GM18498 (cell line): ENCODE results near the gene NR2F1-AS1.
"Not testable (repeated sequence)": the region's sequence is repeated elsewhere in the genome, so short reads cannot be mapped to it uniquely, and the experiment has no call there.

Source experiments
- ATAC-seq: cut with Tn5 transposase; IDR thresholded peaks from one replicate; pipeline ENCODE4 v1.9.1; 2021; ENCODE audit warnings: mild to moderate bottlenecking, moderate library complexity; ENCODE audit not compliant: unreplicated experiment

NR2F1-AS1 gene

DNA sequence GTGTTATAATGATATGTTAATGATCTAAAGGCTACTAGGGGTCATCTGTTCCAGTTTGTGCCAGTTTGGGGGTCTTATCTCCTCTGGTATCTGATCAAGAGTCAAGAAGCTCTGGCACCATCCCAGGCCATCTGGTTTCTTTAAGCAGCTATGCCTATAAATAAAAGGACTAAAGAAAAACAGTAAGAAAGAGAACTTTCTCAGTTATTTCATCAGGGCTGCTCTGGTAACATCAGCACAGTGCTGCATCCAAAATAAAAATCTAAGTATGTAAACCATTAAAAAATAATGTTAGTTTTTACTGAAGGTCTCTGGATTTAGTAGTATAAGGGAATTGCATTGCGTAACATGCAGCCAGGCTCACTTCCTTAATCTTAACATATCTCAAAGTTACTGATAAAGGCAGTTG is 185.0 kb downstream of the NR2F1-AS1 start:
- no peak for ATAC-seq

- no peak for ATAC-seq
Measured at GRCh38 chr5:93395010-93395409, 186.0 kb downstream of the NR2F1-AS1 start.

- ATAC-seq: no peak
Measured at GRCh38 chr5:93394301-93394700, 186.7 kb downstream of the NR2F1-AS1 start.

DNA sequence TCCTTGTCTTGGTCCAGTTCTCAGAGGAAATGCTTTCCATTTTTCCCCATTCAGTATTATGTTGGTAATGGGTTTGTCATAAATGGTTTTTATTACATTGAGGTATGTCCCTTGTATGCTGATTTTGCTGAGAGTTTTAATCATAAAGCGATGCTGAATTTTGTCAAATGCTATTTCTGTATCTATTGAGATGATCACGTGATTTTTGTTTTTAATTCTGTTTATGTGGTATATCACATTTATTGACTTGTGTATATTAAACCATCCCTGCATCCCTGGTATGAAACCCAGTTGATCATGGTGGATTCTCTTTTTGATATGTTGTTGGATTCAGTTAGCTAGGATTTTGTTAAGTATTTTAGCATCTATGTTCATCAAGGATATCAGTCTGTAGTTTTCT is 189.8 kb downstream of the NR2F1-AS1 start:
- ATAC-seq: not testable (repeated sequence)

- no peak for ATAC-seq
Measured at GRCh38 chr5:93385655-93386054, 195.4 kb downstream of the NR2F1-AS1 start.

- no peak for ATAC-seq
Measured at GRCh38 chr5:93384995-93385394, 196.0 kb downstream of the NR2F1-AS1 start.

DNA sequence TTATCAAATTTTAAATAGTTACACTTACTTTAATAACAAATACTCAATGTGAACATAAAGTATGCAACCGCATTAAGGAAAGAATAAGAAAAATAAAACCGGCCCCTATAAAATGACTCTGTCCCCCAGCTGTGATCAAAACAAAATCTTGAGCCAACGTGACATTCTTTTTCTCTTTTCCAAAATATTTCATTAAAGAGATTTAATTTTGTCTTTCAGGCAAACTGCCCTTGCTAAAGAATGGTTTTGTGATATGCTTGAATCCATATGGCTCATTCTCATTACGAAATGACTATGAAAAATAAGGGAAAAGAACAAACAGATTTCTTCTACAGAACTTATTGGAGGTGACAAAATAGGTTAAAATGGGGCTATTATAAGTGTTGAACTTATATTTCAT is 197.0 kb downstream of the NR2F1-AS1 start:
- no peak for ATAC-seq

DNA sequence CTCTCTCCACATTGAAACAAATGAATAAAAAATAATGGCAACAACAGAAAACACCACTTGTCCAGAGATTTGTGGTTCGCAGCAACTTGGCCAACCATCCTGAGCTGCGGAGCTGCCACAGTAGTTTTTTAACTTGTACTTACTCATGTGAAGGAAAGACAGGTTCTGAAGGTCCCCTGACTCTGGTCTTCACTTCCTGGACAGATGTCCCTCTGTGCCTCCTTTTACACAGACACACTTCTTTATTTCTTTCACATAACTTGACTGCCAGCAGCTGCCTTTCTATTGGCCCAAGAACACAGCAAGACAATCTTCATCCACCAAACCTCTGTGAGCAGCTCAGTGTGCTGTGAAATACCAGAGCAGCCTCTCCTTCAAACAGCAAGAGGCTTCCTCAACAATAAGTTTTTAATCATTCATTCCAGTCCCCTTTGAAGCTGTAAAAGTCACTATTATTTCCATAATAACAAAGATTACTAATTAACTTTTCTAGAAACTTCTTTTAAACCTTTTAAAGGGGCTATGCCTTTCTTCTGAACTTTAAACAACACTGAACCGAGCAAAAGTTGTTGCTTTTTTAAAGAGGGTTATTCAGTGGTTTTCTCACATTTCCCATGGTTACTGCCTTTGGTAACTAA is 198.7 kb downstream of the NR2F1-AS1 start:
- ATAC-seq: no peak

GRCh38 chr5:93381057-93381456 is 200.0 kb downstream of the NR2F1-AS1 start:
- ATAC-seq: no peak

GRCh38 chr5:93378073-93378472 is 202.9 kb downstream of the NR2F1-AS1 start:
- no peak for ATAC-seq

DNA sequence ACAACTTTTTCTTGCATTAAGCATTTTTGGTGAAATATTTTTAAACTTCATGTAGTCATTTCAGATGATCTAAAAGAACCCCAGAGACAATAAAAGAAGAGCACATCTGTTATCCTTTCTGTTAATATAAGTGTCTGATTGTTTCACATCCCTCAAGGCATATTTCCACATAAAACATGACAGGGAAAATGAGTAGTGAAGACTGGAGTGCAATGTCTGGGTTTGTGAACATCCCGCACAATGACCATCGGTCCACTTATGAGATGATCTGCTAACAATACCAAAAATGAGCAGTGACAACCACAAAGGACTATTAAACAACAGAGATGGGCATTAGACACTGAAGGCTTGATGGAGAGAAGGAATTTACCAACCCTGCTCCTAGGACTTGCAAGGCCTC is 209.1 kb downstream of the NR2F1-AS1 start:
- no peak for ATAC-seq

DNA sequence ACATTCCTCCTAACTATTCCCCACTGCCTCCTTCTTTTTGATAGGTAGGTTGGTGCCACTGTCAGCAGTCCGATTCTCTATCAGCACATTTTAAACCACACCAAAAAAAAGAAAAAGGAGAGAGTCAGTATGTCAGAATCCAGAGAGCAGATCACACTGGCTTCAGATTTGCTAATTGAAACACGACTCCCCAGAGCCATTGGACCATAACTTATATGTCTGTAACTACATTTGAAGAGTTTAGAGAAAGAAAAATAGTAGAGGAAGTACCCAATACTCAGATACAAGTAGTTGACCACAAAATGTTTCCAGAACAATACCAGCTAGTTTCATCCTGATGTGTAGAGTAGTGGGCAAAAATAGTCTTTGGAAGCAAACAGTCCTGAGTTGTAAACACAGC is 216.6 kb downstream of the NR2F1-AS1 start:
- ATAC-seq: no peak

- ATAC-seq: no peak
Measured at GRCh38 chr5:93360436-93361088, 220.5 kb downstream of the NR2F1-AS1 start.

- ATAC-seq: no peak
Measured at GRCh38 chr5:93359960-93360305, 221.1 kb downstream of the NR2F1-AS1 start.
